ENCODE measurements around the gene OLFM2.

OLFM2 gene

GRCh38 chr19:9872618-9873242 lies 63.6 kb downstream of the OLFM2 start:
- in situ Hi-C loops (cut with MboI; ENCODE audit: low pct_unique_long_range_greater_than_20kb, low sequenced_read_pairs), result no loop called here
- DNase-seq, result no peak

DNA sequence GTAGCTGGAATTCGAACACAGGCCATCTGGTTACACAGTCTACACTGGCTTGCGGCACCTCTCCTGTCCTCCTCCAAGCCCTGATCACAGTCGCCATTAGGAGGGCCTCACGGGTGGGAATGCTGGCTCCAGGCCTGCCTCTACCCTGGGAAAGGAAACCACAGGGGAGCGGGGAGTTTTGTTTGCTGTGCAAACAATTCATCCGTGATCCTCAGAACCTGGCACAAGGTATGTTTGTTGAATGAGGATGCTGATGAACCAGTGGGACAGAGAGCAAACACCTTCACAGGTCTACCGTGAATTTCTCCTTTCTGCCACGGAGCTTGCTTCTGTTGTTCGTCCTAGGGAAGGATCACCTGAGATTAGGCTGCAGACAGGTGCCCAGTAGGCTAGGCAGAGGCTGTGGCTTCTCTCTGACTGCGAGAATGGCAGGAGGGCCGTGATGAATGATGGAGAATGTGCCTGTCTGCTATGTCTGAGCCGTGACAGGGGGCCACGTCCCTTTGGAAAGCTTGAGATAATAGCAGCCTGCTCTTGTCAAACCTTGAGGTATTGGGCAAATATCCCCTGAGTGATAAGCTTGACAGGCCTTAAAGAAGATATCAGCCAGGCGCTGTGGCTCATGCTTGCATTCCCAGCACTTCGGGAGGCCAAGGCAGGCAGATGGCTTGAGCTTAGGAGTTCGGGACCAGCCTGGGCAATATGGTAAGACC lies 64.5 kb downstream of the OLFM2 start:
- in situ Hi-C loops (cut with MboI; ENCODE audit: low pct_unique_long_range_greater_than_20kb, low sequenced_read_pairs), result no loop called here
- DNase-seq, result no peak

- DNase-seq, result no peak
- in situ Hi-C loops (cut with MboI; ENCODE audit: low pct_unique_long_range_greater_than_20kb, low sequenced_read_pairs), result no loop called here
These were observed 67.2 kb downstream of the OLFM2 start for GRCh38 chr19:9868983-9869617.

DNA sequence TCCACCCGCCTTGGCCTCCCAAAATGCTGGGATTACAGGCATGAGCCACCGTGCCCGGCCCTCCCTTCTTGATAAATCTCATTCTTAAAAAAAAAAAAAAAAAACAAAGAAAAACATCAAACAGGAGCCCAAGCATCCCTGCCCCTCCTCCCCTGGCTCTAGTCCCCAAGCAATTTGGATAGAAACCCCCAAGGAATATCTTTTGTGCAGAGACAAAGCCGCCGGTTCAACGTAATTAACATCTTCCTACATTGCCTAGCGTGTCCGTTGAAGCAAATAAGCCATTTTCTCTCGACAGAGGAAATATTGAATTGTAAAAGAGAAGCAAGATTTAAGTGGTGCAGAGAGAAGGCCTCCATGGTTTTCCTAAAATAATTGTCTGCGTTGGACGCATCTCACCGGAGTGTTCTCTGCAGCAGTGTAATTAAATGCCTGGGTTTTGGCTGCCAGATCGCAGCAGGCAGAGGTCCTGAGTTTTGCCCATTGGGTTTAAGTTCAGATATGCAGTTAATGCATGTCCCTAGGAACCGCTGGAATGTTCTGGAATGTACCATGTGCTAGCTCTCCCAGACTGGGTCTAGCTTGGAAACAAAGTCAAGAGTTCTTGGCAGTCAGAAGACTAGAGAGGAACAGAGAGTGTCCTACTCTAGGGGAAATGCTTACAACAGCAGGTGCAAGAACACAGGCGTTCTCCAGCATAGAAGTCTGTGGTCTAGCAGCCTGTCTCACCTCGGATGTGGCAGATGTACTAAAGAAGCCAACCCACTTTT lies 70.4 kb downstream of the OLFM2 start:
- DNase-seq, result no peak
- in situ Hi-C loops (cut with MboI; ENCODE audit: low pct_unique_long_range_greater_than_20kb, low sequenced_read_pairs), result no loop called here

- in situ Hi-C loops (cut with MboI; ENCODE audit: low pct_unique_long_range_greater_than_20kb, low sequenced_read_pairs), result no loop called here
- DNase-seq, result no peak
These were observed 72.6 kb downstream of the OLFM2 start for GRCh38 chr19:9863759-9864158.

DNA sequence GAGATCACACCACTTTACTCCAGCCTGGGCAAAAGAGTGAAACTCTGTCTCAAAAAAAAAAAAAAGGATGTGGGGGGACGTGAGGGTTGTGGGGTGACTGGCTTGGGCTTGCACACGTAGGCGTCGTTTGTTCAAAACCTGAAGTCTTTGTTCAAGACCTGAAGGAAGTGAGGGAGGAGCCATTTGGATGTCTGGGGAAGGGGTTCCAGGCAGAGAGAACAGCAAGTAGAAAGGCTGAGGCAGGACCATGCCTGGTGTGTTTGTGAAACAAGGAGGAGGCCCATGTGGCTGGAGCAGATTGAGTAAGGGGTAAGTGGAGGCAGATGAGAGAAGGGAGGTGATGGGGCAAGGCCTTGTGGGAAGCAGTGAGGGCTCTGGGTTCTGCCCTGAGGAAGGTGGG lies 73.4 kb downstream of the OLFM2 start:
- DNase-seq, result no peak
- in situ Hi-C loops (cut with MboI; ENCODE audit: low pct_unique_long_range_greater_than_20kb, low sequenced_read_pairs), result no loop called here

- in situ Hi-C loops (cut with MboI; ENCODE audit: low pct_unique_long_range_greater_than_20kb, low sequenced_read_pairs), result no loop called here
- DNase-seq, result no peak
These were observed 74.8 kb downstream of the OLFM2 start for GRCh38 chr19:9861503-9861902.

- no peak for DNase-seq
- in situ Hi-C loops (cut with MboI; ENCODE audit: low pct_unique_long_range_greater_than_20kb, low sequenced_read_pairs), result no loop called here
These were observed 75.9 kb downstream of the OLFM2 start for GRCh38 chr19:9860407-9860806.

DNA sequence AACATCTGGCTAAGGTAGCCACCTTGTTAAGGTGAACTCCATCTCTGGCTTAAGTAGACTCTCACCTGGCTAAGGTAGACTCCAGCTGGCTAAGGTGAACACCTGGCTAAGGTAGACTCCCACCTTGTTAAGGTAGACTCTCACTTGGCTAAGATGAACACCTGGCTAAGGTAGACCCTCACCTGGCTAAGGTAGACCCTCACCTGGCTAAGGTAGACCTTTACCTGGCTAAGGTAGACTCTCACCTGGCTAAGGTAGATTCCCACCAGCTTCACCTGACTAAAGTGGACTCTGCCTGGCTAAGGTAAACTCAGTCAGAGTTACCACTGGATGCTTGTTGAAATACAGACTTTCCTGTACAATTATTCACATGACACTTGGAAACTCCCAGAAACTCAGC lies 77.5 kb downstream of the OLFM2 start:
- in situ Hi-C loops (cut with MboI; ENCODE audit: low pct_unique_long_range_greater_than_20kb, low sequenced_read_pairs), result no loop called here
- no peak for DNase-seq

DNA sequence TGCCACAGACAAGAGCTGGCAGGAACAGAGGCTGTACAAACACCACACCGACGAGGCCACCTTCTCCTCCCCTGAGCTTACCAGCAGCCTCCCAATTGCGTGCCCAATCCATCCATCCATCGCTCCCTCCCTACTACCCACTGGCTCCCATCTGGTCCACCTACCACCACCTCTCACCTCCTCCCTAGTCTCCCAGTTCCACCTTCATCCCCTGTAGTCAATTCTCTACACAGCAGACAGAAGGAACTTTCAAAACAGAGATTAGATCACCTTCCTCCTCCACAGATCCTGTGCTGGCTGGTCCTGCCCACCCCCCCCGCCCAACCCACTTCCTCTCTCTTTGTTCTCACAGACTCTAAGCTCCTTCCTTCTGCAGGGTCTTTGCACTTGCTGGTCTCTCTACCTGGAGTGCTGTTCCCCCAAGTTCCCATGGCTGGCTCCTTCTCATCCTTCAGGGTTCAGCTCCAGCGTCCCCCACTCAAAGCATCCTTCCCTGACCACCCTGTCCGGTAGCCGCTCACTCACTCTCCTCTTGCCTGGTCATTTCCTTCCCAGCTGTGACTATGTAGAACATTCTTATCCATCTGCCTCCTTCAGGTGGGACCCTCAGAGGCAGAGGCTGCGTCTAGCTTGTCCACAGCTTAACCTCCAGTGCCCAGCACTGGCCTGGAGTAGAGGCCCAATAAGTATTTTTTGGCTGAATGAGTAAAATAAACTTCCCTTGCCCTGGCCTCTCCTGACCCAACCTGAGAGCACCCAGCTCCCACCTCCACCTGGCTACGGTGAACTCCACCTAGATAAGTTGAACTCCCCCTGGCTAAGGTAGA lies 78.2 kb downstream of the OLFM2 start:
- DNase-seq, result peak; percentile 58
- in situ Hi-C loops (cut with MboI; ENCODE audit: low pct_unique_long_range_greater_than_20kb, low sequenced_read_pairs), result no loop called here

GRCh38 chr19:9857076-9857721 lies 79.1 kb downstream of the OLFM2 start:
- DNase-seq, result no peak
- in situ Hi-C loops (cut with MboI; ENCODE audit: low pct_unique_long_range_greater_than_20kb, low sequenced_read_pairs), result no loop called here

DNA sequence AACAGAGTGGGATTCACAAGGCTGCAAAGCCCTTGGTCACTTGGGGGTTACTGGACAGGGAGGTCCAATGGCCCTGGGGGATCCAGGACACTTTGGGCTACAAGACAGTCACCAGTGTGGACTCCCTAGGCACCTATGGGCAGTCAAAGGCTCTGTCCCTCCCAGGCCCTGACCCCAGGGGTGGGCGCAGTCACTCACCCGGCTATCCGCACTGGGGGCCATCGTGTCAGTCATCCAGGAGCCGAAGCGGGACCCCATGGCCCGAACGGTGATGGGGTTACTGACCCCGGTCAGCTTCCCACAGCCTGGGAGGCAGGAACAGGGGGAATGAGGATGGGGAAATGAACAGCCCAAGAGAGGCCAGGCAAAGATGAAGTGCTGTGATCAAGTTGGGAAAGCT lies 79.7 kb downstream of the OLFM2 start:
- DNase-seq, result no peak
- in situ Hi-C loops (cut with MboI; ENCODE audit: low pct_unique_long_range_greater_than_20kb, low sequenced_read_pairs), result no loop called here

DNA sequence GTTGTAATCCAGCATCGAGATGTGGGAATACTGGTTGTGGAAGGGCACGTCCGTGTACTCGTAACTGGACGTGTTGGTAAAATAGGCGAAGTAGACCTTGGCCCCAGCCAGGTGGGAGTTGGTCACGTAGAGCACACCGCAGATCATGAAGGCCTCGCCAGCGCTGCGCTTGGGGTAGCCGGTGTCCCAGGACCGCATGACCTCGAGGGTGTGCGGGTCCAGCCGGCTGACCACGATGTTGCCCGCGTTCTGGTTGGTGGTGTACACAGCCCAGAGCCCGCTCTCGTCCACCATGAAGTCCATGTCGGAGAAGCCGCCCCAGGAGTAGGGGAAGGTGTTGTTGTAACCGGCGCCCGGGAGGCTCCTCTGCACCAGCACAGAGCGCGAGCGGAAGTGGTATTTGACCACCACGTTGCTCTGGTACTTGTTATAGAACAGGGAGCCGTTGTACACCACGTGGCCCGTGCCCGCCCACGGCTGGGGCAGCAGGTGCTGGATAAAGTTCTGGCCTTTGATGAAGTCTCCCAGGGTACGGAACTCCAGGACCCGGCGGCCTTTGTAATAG lies 82.0 kb downstream of the OLFM2 start:
- in situ Hi-C loops (cut with MboI; ENCODE audit: low pct_unique_long_range_greater_than_20kb, low sequenced_read_pairs), result no loop called here
- DNase-seq, result no peak

DNA sequence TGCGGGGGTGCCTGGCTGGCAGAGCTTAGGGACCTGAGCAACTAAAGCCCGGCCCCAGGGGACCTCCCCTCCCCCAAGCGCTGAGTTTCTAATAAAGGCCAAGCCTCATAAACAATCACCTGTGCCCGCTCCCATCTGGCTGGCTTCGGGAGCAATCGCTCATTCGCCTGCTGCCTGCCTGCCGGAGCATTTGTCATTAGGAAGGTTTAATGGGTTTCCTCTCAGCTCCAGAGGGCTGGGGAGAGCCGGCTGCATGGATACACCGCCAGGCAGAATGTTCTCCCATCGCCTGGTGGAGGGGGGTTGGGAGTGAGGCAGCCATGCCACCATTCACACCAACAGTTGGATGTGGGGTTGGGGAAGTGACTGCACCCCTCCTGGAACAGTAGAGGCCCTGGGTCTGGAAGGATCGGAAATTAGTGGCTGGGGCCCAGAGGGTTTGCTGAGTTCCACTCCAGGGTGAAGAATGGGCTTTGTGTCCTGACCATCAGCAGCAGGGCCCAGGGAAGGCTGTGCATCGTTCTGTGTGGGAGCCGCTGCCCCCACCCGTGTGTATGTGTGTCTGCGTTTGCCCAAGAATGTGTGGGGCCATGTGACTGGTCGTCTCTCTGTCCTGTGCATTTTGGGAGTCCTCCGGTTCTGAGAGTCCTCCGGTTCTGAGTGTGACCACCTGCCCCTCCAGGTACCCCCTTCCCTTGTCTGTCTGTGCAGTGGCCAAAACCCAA lies 85.9 kb downstream of the OLFM2 start:
- DNase-seq, result no peak
- in situ Hi-C loops (cut with MboI; ENCODE audit: low pct_unique_long_range_greater_than_20kb, low sequenced_read_pairs), result no loop called here

- in situ Hi-C loops (cut with MboI; ENCODE audit: low pct_unique_long_range_greater_than_20kb, low sequenced_read_pairs), result no loop called here
These were observed 86.5 kb downstream of the OLFM2 start for GRCh38 chr19:9849791-9850190.

DNA sequence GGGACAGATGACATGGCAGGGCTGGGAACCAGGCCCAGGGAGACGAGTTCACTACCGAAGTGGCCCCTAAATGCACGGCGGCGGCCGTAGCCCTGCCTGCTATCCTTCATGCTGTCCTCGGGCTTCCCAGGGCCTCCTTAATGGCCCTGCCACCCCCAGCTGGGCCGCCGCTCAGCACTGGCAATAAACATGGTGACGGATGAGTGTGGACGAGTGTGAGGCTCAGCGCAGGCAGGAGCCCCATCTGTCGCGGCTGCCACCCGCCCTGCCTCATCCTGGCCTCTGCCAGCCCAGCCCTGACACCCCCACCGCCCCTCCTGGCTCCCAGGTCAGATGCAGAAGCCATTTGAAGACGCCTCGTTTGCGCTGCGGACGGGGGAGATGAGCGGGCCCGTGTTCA lies 87.6 kb downstream of the OLFM2 start:
- no peak for DNase-seq

More at GRCh38 chr19:9849791-9850190, 86.5 kb downstream of the OLFM2 start:
- DNase-seq, result no peak

DNA sequence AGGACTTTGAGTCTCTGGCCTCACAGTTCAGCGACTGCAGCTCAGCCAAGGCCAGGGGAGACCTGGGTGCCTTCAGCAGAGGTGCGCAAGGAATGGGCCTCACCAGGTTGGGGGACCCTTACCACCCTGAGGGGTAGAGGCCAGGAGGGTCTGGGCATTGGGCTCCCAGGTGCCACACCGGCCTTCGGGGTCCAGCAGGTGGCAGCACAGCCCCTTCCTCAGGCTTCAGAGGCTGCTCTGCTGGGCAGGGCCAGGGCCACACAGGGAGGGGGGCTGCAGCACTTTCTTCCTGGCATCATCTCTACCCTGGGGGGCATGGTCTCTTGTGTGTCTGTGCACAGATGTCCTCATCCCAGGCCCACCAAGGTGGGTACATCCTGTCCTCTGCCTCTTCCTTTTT lies 88.3 kb downstream of the OLFM2 start:
- DNase-seq, result no peak
- in situ Hi-C loops (cut with MboI; ENCODE audit: low pct_unique_long_range_greater_than_20kb, low sequenced_read_pairs), result no loop called here

More for the DNA sequence above, 87.6 kb downstream of the OLFM2 start:
- in situ Hi-C loops (cut with MboI; ENCODE audit: low pct_unique_long_range_greater_than_20kb, low sequenced_read_pairs), result no loop called here

All from KBM-7 (cell line).